ENCODE measurements around the gene DLL4. TPM values are rescaled to one million over a fixed set of nuclear protein-coding genes. Genes with fewer than 3 reads are reported as not detected.

DLL4 gene
- total RNA-seq, 5 donors from 2014 or later (not counting 1 experiment from before 2014, with no cell fraction given), result 0.12 to 0.25 (median 0.13) TPM; not detected in 2

GRCh38 chr15:40978141-40978540, 49.0 kb downstream of the DLL4 start:
- Histone ChIP-seq H3K27me3 (replicated peaks in 1 of 2; ENCODE audit: control insufficient read depth in 2 of 2, extremely low read depth in 1 of 2, insufficient read depth in 2 of 2, low read length in 1 of 2) (no peaks in the 10 kb centered on the region), H3K36me3 (ENCODE audit: control insufficient read depth in 2 of 2, extremely low read depth in 1 of 2, insufficient read depth in 1 of 2, low read length in 1 of 2) (peaks cover 31 to 71% of the 10 kb centered on the region in 2 donors), H3K4me3 (ENCODE audit: control insufficient read depth in 1 of 2, extremely low read depth in 1 of 2, low read length in 1 of 2) (no peak overlapping the region), H3K4me1 (ENCODE audit: control insufficient read depth in 1 of 2, extremely low read depth in 1 of 2, insufficient read depth in 2 of 2, low read length in 2 of 2) (no peaks in the 10 kb centered on the region), H3K9me3 (no peaks in the 10 kb centered on the region), H3K27ac (ENCODE audit: low read length) (no peak overlapping the region)
- H3K27me3 Mint-ChIP-seq, result no peaks in the 10 kb centered on the region
- POLR2A ChIA-PET, result no interaction called here
- H3K36me3 Mint-ChIP-seq, result peaks cover 59% of the 10 kb centered on the region
- no peaks in the 10 kb centered on the region for H3K4me1 Mint-ChIP-seq
- ATAC-seq (replicated peaks in 1 of 4) (no peak), DNase-seq (no peak)
- no peak overlapping the region for H3K4me3 Mint-ChIP-seq
- WGBS (ENCODE audit: insufficient coverage), result 94% methylated on average over 2 of the region's 2 CpGs
- CTCF ChIA-PET, result no interaction called here
- H3K27ac Mint-ChIP-seq, result no peak overlapping the region
- H3K9me3 Mint-ChIP-seq, result no peaks in the 10 kb centered on the region

DNA sequence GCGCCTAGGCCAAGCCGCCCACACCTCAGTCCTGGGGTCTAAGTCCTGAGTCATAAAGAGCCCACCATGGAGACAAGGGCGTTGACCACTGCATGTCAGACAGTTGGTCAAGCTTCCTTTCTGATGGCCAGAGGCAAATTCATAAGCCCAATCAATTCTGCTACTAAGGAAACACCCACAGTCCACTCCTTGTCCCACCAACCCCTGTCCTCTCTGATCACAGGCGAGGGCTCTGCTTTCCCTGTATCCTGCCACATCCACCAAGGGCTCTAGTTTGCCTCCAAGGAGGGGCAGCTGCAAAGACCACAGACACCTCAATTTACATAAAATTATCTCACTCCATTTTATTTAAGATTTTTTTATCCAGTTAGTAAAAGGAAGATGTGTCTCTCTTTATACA, 49.4 kb downstream of the DLL4 start:
- no peaks in the 10 kb centered on the region for H3K27me3 ChIP-seq (replicated peaks in 1 of 2; ENCODE audit: control insufficient read depth in 2 of 2, extremely low read depth in 1 of 2, insufficient read depth in 2 of 2, low read length in 1 of 2)
- no peaks in the 10 kb centered on the region for H3K9me3 ChIP-seq
- ATAC-seq (replicated peaks in 1 of 4), result no peak
- H3K36me3 ChIP-seq (ENCODE audit: control insufficient read depth in 2 of 2, extremely low read depth in 1 of 2, insufficient read depth in 1 of 2, low read length in 1 of 2), result peaks cover 32 to 76% of the 10 kb centered on the region in 2 donors
- H3K4me3 ChIP-seq (ENCODE audit: control insufficient read depth in 1 of 2, extremely low read depth in 1 of 2, low read length in 1 of 2), result no peak overlapping the region
- WGBS (ENCODE audit: insufficient coverage), result 100% methylated on average over 3 of the region's 4 CpGs
- Mint-ChIP-seq H3K4me1 (no peaks in the 10 kb centered on the region), H3K27ac (no peak overlapping the region), H3K27me3 (no peaks in the 10 kb centered on the region), H3K9me3 (no peaks in the 10 kb centered on the region), H3K36me3 (peaks cover 63% of the 10 kb centered on the region), H3K4me3 (no peak overlapping the region)
- DNase-seq, result no peak
- H3K4me1 ChIP-seq (ENCODE audit: control insufficient read depth in 1 of 2, extremely low read depth in 1 of 2, insufficient read depth in 2 of 2, low read length in 2 of 2), result no peaks in the 10 kb centered on the region
- CTCF ChIA-PET, result no interaction called here
- H3K27ac ChIP-seq (ENCODE audit: low read length), result no peak overlapping the region
- POLR2A ChIA-PET, result no interaction called here

- POLR2A ChIA-PET, result no interaction called here
- DNase-seq (no peak), ATAC-seq (replicated peaks in 1 of 4) (no peak)
- CTCF ChIA-PET, result no interaction called here
- Mint-ChIP-seq H3K4me3 (no peak overlapping the region), H3K36me3 (peaks cover 73% of the 10 kb centered on the region), H3K9me3 (no peaks in the 10 kb centered on the region), H3K27me3 (no peaks in the 10 kb centered on the region), H3K4me1 (no peaks in the 10 kb centered on the region), H3K27ac (no peak overlapping the region)
- no peak overlapping the region for H3K4me3 ChIP-seq (ENCODE audit: control insufficient read depth in 1 of 2, extremely low read depth in 1 of 2, low read length in 1 of 2)
- H3K27me3 ChIP-seq (replicated peaks in 1 of 2; ENCODE audit: control insufficient read depth in 2 of 2, extremely low read depth in 1 of 2, insufficient read depth in 2 of 2, low read length in 1 of 2), result no peaks in the 10 kb centered on the region
- H3K9me3 ChIP-seq, result no peaks in the 10 kb centered on the region
- H3K4me1 ChIP-seq (ENCODE audit: control insufficient read depth in 1 of 2, extremely low read depth in 1 of 2, insufficient read depth in 2 of 2, low read length in 2 of 2), result no peaks in the 10 kb centered on the region
- WGBS (ENCODE audit: insufficient coverage), result 89% methylated on average over 1 of the region's 3 CpGs
- H3K36me3 ChIP-seq (ENCODE audit: control insufficient read depth in 2 of 2, extremely low read depth in 1 of 2, insufficient read depth in 1 of 2, low read length in 1 of 2), result peaks cover 40 to 94% of the 10 kb centered on the region in 2 donors
- no peak overlapping the region for H3K27ac ChIP-seq (ENCODE audit: low read length)
Observed at GRCh38 chr15:40981186-40981585, 52.0 kb downstream of the DLL4 start.

DNA sequence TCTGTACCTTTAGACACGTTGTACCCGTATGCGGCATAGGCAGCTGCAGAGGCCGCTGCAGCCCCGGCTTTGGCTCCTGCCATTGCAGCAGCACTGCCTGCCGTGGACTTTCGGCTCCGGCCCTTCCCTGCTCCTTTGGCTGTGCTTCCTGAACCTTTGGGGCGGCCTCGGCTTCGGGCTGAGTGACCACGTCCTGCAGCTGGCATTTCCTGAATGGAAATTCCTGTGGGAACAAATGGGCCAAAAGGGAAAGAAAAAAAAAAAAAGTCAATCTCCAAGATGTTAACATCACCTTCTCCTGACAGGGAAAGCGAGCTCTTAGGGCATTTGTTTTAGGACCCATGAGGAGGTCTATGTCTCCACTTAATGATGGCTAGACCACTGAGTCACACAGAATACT, 53.7 kb downstream of the DLL4 start:
- DNase-seq (no peak), ATAC-seq (replicated peaks in 1 of 4) (no peak)
- H3K36me3 ChIP-seq (ENCODE audit: control insufficient read depth in 2 of 2, extremely low read depth in 1 of 2, insufficient read depth in 1 of 2, low read length in 1 of 2), result peaks cover 43 to 98% of the 10 kb centered on the region in 2 donors
- no peaks in the 10 kb centered on the region for H3K27me3 ChIP-seq (replicated peaks in 1 of 2; ENCODE audit: control insufficient read depth in 2 of 2, extremely low read depth in 1 of 2, insufficient read depth in 2 of 2, low read length in 1 of 2)
- peaks cover 73% of the 10 kb centered on the region for H3K36me3 Mint-ChIP-seq
- peak overlapping the region in 1 of 2 donors; percentile 44 for H3K27ac Mint-ChIP-seq
- ChIA-PET CTCF (no interaction called here), POLR2A (interaction anchor here (0.6 to 0.7 kb wide), 2 partner anchors 27 to 118 kb away, joined by 3 to 7 read pairs; no protein-coding TSS in a partner anchor)
- WGBS (ENCODE audit: insufficient coverage), result 99% methylated on average over 8 of the region's 13 CpGs
- H3K9me3 ChIP-seq, result no peaks in the 10 kb centered on the region
- no peaks in the 10 kb centered on the region for H3K27me3 Mint-ChIP-seq
- H3K9me3 Mint-ChIP-seq, result no peaks in the 10 kb centered on the region
- H3K4me1 ChIP-seq (ENCODE audit: control insufficient read depth in 1 of 2, extremely low read depth in 1 of 2, insufficient read depth in 2 of 2, low read length in 2 of 2), result no peaks in the 10 kb centered on the region
- no peak overlapping the region for H3K4me3 Mint-ChIP-seq
- H3K27ac ChIP-seq (ENCODE audit: low read length), result no peak overlapping the region
- no peaks in the 10 kb centered on the region for H3K4me1 Mint-ChIP-seq
- H3K4me3 ChIP-seq (ENCODE audit: control insufficient read depth in 1 of 2, extremely low read depth in 1 of 2, low read length in 1 of 2), result no peak overlapping the region

- no peak overlapping the region for H3K27ac ChIP-seq (ENCODE audit: low read length)
- H3K27ac Mint-ChIP-seq, result no peak overlapping the region
- POLR2A ChIA-PET, result no interaction called here
- H3K9me3 Mint-ChIP-seq, result no peaks in the 10 kb centered on the region
- no peaks in the 10 kb centered on the region for H3K27me3 ChIP-seq (replicated peaks in 1 of 2; ENCODE audit: control insufficient read depth in 2 of 2, extremely low read depth in 1 of 2, insufficient read depth in 2 of 2, low read length in 1 of 2)
- H3K27me3 Mint-ChIP-seq, result no peaks in the 10 kb centered on the region
- H3K4me3 ChIP-seq (ENCODE audit: control insufficient read depth in 1 of 2, extremely low read depth in 1 of 2, low read length in 1 of 2), result no peak overlapping the region
- no peaks in the 10 kb centered on the region for H3K9me3 ChIP-seq
- H3K36me3 Mint-ChIP-seq, result peaks cover 67% of the 10 kb centered on the region
- WGBS (ENCODE audit: insufficient coverage), result 100% methylated on average over 1 of the region's 5 CpGs
- no peak overlapping the region for H3K4me3 Mint-ChIP-seq
- CTCF ChIA-PET, result no interaction called here
- H3K36me3 ChIP-seq (ENCODE audit: control insufficient read depth in 2 of 2, extremely low read depth in 1 of 2, insufficient read depth in 1 of 2, low read length in 1 of 2), result peaks cover 39 to 87% of the 10 kb centered on the region in 2 donors
- ATAC-seq (replicated peaks in 1 of 4) (no peak), DNase-seq (no peak)
- no peaks in the 10 kb centered on the region for H3K4me1 ChIP-seq (ENCODE audit: control insufficient read depth in 1 of 2, extremely low read depth in 1 of 2, insufficient read depth in 2 of 2, low read length in 2 of 2)
- H3K4me1 Mint-ChIP-seq, result no peaks in the 10 kb centered on the region
Observed at GRCh38 chr15:40984406-40984805, 55.3 kb downstream of the DLL4 start.

DNA sequence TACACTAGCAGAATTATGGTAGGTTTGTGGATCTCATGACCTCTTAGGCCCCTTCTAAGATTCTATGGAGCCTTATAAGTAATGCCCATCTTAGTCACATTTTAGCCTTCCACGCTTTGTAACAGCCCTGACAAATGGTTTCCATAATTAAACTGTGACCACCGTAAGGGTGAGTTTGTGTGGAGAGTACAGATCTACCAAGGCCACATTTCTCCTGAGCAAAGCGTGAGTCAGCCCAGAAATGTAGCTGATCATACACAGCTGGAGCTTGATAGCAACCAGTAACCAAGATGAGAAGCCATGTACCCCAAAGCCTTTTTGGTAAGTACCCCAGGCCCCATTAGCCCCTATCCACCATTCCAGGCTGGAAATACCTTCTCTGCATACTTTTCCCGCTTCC, 55.8 kb downstream of the DLL4 start:
- Mint-ChIP-seq H3K27me3 (no peaks in the 10 kb centered on the region), H3K4me1 (no peaks in the 10 kb centered on the region), H3K9me3 (no peaks in the 10 kb centered on the region), H3K36me3 (peaks cover 67% of the 10 kb centered on the region), H3K27ac (no peak overlapping the region), H3K4me3 (no peak overlapping the region)
- no peaks in the 10 kb centered on the region for H3K9me3 ChIP-seq
- 94% methylated on average over 2 of the region's 4 CpGs for whole genome bisulfite sequencing (ENCODE audit: insufficient coverage)
- H3K27me3 ChIP-seq (replicated peaks in 1 of 2; ENCODE audit: control insufficient read depth in 2 of 2, extremely low read depth in 1 of 2, insufficient read depth in 2 of 2, low read length in 1 of 2), result no peaks in the 10 kb centered on the region
- ATAC-seq (replicated peaks in 1 of 4), result no peak
- no peak for DNase-seq
- peaks cover 35 to 82% of the 10 kb centered on the region in 2 donors for H3K36me3 ChIP-seq (ENCODE audit: control insufficient read depth in 2 of 2, extremely low read depth in 1 of 2, insufficient read depth in 1 of 2, low read length in 1 of 2)
- no peak overlapping the region for H3K27ac ChIP-seq (ENCODE audit: low read length)
- H3K4me3 ChIP-seq (ENCODE audit: control insufficient read depth in 1 of 2, extremely low read depth in 1 of 2, low read length in 1 of 2), result no peak overlapping the region
- H3K4me1 ChIP-seq (ENCODE audit: control insufficient read depth in 1 of 2, extremely low read depth in 1 of 2, insufficient read depth in 2 of 2, low read length in 2 of 2), result no peaks in the 10 kb centered on the region
- CTCF ChIA-PET, result no interaction called here
- POLR2A ChIA-PET, result no interaction called here

Measured in T-cell (primary cell).